HEK293 (cell line): ENCODE results near the gene CCDC85B.

Experiments used
- ELK4 ChIP-seq: IDR thresholded peaks from 2 replicates; pipeline ENCODE4 v1.6.1; 2011; ENCODE audit warnings: mild to moderate bottlenecking, low read depth, low read length, borderline replicate concordance
- GLI4 ChIP-seq: fragments of 450-650 bp; formaldehyde crosslinking; IDR thresholded peaks from 2 replicates; pipeline ENCODE4 v1.5.1; 2016; ENCODE audit warnings: missing biosample characterization, missing genetic modification characterization
- HIC1 ChIP-seq: fragments of 450-650 bp; formaldehyde crosslinking; IDR thresholded peaks from 2 replicates; pipeline ENCODE4 v1.5.1; 2016; ENCODE audit warnings: missing biosample characterization, missing genetic modification characterization
- MZF1 ChIP-seq: fragments of 450-650 bp; formaldehyde crosslinking; IDR thresholded peaks from 2 replicates; pipeline ENCODE4 v1.5.1; 2017; ENCODE audit warnings: missing biosample characterization, missing genetic modification characterization, borderline replicate concordance
- ZBTB21 ChIP-seq: fragments of 450-650 bp; formaldehyde crosslinking; IDR thresholded peaks from 2 replicates; pipeline ENCODE4 v1.5.1; 2017; ENCODE audit warnings: missing biosample characterization, missing genetic modification characterization
- ZNF239 ChIP-seq: fragments of 450-650 bp; formaldehyde crosslinking; IDR thresholded peaks from 2 replicates; pipeline ENCODE4 v1.5.1; 2016; ENCODE audit warnings: missing biosample characterization, missing genetic modification characterization
- ZNF274 ChIP-seq, 2 experiments: fragments of 200-500 bp in 1 of 2; fragments of 450-650 bp in 1 of 2; sonication (Bioruptor generic) in 1 of 2; formaldehyde crosslinking in 1 of 2; IDR thresholded peaks; 2 replicates each; pipeline versions ENCODE4 v1.5.1 to v1.6.1; 2014 to 2016; ENCODE audit warnings: borderline replicate concordance in 1 of 2, inconsistent platforms in 1 of 2, low read length in 1 of 2, missing biosample characterization in 1 of 2, missing genetic modification characterization in 1 of 2
- ZNF473 ChIP-seq: fragments of 450-650 bp; formaldehyde crosslinking; IDR thresholded peaks from 2 replicates; pipeline ENCODE4 v1.5.1; 2017; ENCODE audit warnings: missing biosample characterization, missing genetic modification characterization
- ZNF48 ChIP-seq: fragments of 450-650 bp; formaldehyde crosslinking; IDR thresholded peaks from 2 replicates; pipeline ENCODE4 v1.5.1; 2016; ENCODE audit warnings: missing biosample characterization, missing genetic modification characterization
- ZNF549 ChIP-seq: fragments of 450-650 bp; IDR thresholded peaks from 2 replicates; pipeline ENCODE4 v1.5.1; 2018; ENCODE audit warnings: missing biosample characterization, missing genetic modification characterization, mild to moderate bottlenecking, inconsistent platforms, moderate library complexity
- ZNF629 ChIP-seq: fragments of 450-650 bp; formaldehyde crosslinking; IDR thresholded peaks from 2 replicates; pipeline ENCODE4 v1.5.1; 2017; ENCODE audit warnings: missing biosample characterization, missing genetic modification characterization
- ZNF830 ChIP-seq: fragments of 450-650 bp; IDR thresholded peaks from 2 replicates; pipeline ENCODE4 v1.5.0; 2018; ENCODE audit warnings: missing biosample characterization, missing genetic modification characterization, low read depth, mild to moderate bottlenecking, moderate library complexity
- TF ChIP-seq, protein P1 (sequence below): fragments of 450-650 bp; formaldehyde crosslinking; IDR thresholded peaks from 2 replicates; pipeline ENCODE4 v1.5.1; 2016; ENCODE audit warnings: missing biosample characterization, missing genetic modification characterization
- TF ChIP-seq, protein P2 (sequence below): fragments of 450-650 bp; formaldehyde crosslinking; IDR thresholded peaks from 2 replicates; pipeline ENCODE4 v1.5.1; 2016; ENCODE audit warnings: missing biosample characterization, missing genetic modification characterization, low read depth

GRCh38 chr11:65928667-65929066 is 38.2 kb downstream of the CCDC85B start:
- TF ChIP-seq ZNF239, result no peak
- TF ChIP-seq, protein P1, sequence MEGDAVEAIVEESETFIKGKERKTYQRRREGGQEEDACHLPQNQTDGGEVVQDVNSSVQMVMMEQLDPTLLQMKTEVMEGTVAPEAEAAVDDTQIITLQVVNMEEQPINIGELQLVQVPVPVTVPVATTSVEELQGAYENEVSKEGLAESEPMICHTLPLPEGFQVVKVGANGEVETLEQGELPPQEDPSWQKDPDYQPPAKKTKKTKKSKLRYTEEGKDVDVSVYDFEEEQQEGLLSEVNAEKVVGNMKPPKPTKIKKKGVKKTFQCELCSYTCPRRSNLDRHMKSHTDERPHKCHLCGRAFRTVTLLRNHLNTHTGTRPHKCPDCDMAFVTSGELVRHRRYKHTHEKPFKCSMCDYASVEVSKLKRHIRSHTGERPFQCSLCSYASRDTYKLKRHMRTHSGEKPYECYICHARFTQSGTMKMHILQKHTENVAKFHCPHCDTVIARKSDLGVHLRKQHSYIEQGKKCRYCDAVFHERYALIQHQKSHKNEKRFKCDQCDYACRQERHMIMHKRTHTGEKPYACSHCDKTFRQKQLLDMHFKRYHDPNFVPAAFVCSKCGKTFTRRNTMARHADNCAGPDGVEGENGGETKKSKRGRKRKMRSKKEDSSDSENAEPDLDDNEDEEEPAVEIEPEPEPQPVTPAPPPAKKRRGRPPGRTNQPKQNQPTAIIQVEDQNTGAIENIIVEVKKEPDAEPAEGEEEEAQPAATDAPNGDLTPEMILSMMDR (tag by site-specific recombination), result no peak
- TF ChIP-seq ZNF549 (tag by site-specific recombination), result no peak
- TF ChIP-seq ELK4, result no peak
- TF ChIP-seq, protein P2, sequence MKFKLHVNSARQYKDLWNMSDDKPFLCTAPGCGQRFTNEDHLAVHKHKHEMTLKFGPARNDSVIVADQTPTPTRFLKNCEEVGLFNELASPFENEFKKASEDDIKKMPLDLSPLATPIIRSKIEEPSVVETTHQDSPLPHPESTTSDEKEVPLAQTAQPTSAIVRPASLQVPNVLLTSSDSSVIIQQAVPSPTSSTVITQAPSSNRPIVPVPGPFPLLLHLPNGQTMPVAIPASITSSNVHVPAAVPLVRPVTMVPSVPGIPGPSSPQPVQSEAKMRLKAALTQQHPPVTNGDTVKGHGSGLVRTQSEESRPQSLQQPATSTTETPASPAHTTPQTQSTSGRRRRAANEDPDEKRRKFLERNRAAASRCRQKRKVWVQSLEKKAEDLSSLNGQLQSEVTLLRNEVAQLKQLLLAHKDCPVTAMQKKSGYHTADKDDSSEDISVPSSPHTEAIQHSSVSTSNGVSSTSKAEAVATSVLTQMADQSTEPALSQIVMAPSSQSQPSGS (tag by site-specific recombination), result no peak
- TF ChIP-seq GLI4, result no peak
- no peak for TF ChIP-seq ZNF473 (tag by site-specific recombination)
- no peak for TF ChIP-seq ZNF274 (IDR thresholded peaks at IDR 0.05; ENCODE audit: low read length)
- TF ChIP-seq ZNF274 (tag by site-specific recombination; IDR thresholded peaks at IDR 0.05; ENCODE audit: borderline replicate concordance), result no peak
- TF ChIP-seq ZNF629 (tag by site-specific recombination), result no peak
- TF ChIP-seq HIC1 (tag by site-specific recombination), result no peak
- TF ChIP-seq ZNF48 (tag by site-specific recombination), result no peak
- TF ChIP-seq MZF1, result no peak
- no peak for TF ChIP-seq ZBTB21 (tag by site-specific recombination)
- TF ChIP-seq ZNF830 (tag by site-specific recombination), result no peak
